AG09319 (cell line): ENCODE measurements around the gene RHOT2.

Experiments
- DNase-seq: peaks from one replicate; pipeline ENCODE4 v3.0.0-alpha.2; 2010; ENCODE audit warnings: low read depth; ENCODE audit errors: extremely low read depth
- CTCF ChIP-seq: IDR thresholded peaks from 2 replicates; pipeline ENCODE4 v1.5.1; 2011; ENCODE audit warnings: low read depth, mild to moderate bottlenecking, inconsistent platforms, low read length, moderate library complexity

RHOT2 gene

GRCh38 chr16:673399-673991, 5.6 kb downstream of the RHOT2 start:
- no peak for DNase-seq
- TF ChIP-seq CTCF: no peak

GRCh38 chr16:674214-674881, 6.4 kb downstream of the RHOT2 start:
- TF ChIP-seq CTCF: no peak
- no peak for DNase-seq

- DNase-seq: no peak
- no peak; the same call in 1 of the 2 replicates for TF ChIP-seq CTCF
These were observed 7.3 kb downstream of the RHOT2 start, which contains the start of gene RHBDL1 for GRCh38 chr16:674968-675883. TSS of gene RHBDL1 (plus strand) at chr16:675671. CDS start at chr16:675791, 120 bp downstream.

GRCh38 chr16:675884-676564, 8.1 kb downstream of the RHOT2 start:
- TF ChIP-seq CTCF: no peak
- no peak for DNase-seq

GRCh38 chr16:676565-676902, 8.6 kb downstream of the RHOT2 start:
- DNase-seq: no peak
- TF ChIP-seq CTCF: no peak

- no peak for TF ChIP-seq CTCF
- DNase-seq: no peak
These were observed 9.0 kb downstream of the RHOT2 start for GRCh38 chr16:676913-677312.
